Jurkat, Clone E6-1 (cell line): ENCODE data around the gene OR52E6.

Source experiments
- DNase-seq: peaks from one replicate; pipeline ENCODE4 v3.0.0-alpha.2; 2011; ENCODE audit warnings: low read depth, low spot score
- H3K4me3 ChIP-seq: 2 replicates; pipeline ENCODE4 v1.5.1; 2011; ENCODE audit warnings: mild to moderate bottlenecking, low read length, control low read depth, moderate library complexity

The OR52E6 gene

GRCh38 chr11:5808500-5809121, 33.1 kb downstream of the OR52E6 start, which contains the start of gene OR52N2:
TSS of gene OR52N2 (plus strand) at chr11:5808924. CDS start at chr11:5820336, 11,412 bp downstream.
- H3K4me3 ChIP-seq, result peak within 1 kb of the TSS; percentile 55
- DNase-seq, result peak; percentile 60

- no peak overlapping the region for H3K4me3 ChIP-seq
- DNase-seq, result no peak
These were observed 34.1 kb downstream of the OR52E6 start for GRCh38 chr11:5807580-5807979.

GRCh38 chr11:5803982-5804381, 37.7 kb downstream of the OR52E6 start:
- H3K4me3 ChIP-seq, result no peak overlapping the region
- DNase-seq, result no peak

- no peak for DNase-seq
- H3K4me3 ChIP-seq, result no peak overlapping the region
These were observed 45.2 kb downstream of the OR52E6 start for GRCh38 chr11:5796541-5796940.

GRCh38 chr11:5791165-5791564, 50.5 kb downstream of the OR52E6 start, which contains the start of gene OR52N1:
TSS of gene OR52N1 (minus strand) at chr11:5791265. CDS start at chr11:5788816, 2,449 bp downstream.
- H3K4me3 ChIP-seq, result no peak within 1 kb of the TSS
- DNase-seq, result no peak
